HCT116 (cell line): ENCODE data around the gene PDE9A. TPM values are rescaled to one million over a fixed set of nuclear protein-coding genes. Genes with fewer than 3 reads are reported as not detected.

Experiments used
- ATAC-seq: fragments of 200-7000 bp; cut with Tn5 transposase; 2 replicates; pipeline ENCODE4 v1.9.1; 2020; ENCODE audit warnings: mild to moderate bottlenecking, moderate library complexity
- BruUV-seq: library from RNA; stranded (reverse); fragments of 400-500 nt; replicated peaks from 2 replicates; lab custom pipeline; 2021; lab: Mats Ljungman, UMichigan
- CTCF ChIA-PET: fragments of 300-600 bp; sonication (Branson Sonifier 250); formaldehyde crosslinking; loops from one replicate; lab custom pipeline; 2021; ENCODE audit warnings: antibody characterized with exemption; lab: Charles Lee
- POLR2A ChIA-PET: fragments of 300-600, 350-600 bp; sonication (Branson Sonifier 250); formaldehyde crosslinking; loops from one replicate; lab custom pipeline; 2021; ENCODE audit warnings: antibody characterized with exemption; lab: Charles Lee
- RAD21 ChIA-PET, 2 experiments: fragments of 300-600 bp; sonication (Branson Sonifier 250); formaldehyde crosslinking; loops; one replicate each; lab custom pipeline; 2023; ENCODE audit warnings: low total read pairs in 2 of 2; ENCODE audit not compliant: uncharacterized antibody in 2 of 2, unreplicated experiment in 2 of 2, low non-redundant PET in 1 of 2; lab: Charles Lee
- DNase-seq: peaks from one replicate; pipeline ENCODE4 v3.0.0-alpha.2; 2010; ENCODE audit warnings: low read depth, low spot score
- H2AFZ ChIP-seq: fragments of 200-600 bp; shearing (Covaris generic), sonication (generic); 2 replicates; pipeline ENCODE4 v1.6.1; 2017; ENCODE audit warnings: low read depth, mixed run types, mixed read lengths, antibody characterized with exemption, low read length; ENCODE audit not compliant: poor library complexity, severe bottlenecking
- H3K27ac ChIP-seq: 2 replicates; pipeline ENCODE4 v1.5.1; 2012; ENCODE audit warnings: low read depth, low read length
- H3K27me3 ChIP-seq: fragments of 200-600 bp; sonication (generic); 2 replicates; pipeline ENCODE4 v1.6.1; 2016; ENCODE audit warnings: mixed run types, low read length, mixed read lengths; ENCODE audit not compliant: insufficient read depth
- H3K36me3 ChIP-seq, 2 experiments: fragments of 200-500 bp in 1 of 2; fragments of 200-600 bp in 1 of 2; sonication (Bioruptor generic) in 1 of 2; sonication (generic) in 1 of 2; 2 replicates each; pipeline versions ENCODE4 v1.5.1 to v1.6.1; 2014 to 2016; ENCODE audit warnings: low read length in 2 of 2, inconsistent platforms in 1 of 2, mixed read lengths in 1 of 2, mixed run types in 1 of 2; ENCODE audit not compliant: insufficient read depth in 2 of 2, control insufficient read depth in 1 of 2
- H3K4me1 ChIP-seq, 2 experiments: fragments of 200-600 bp in 1 of 2; sonication (generic) in 1 of 2; 2 replicates each; pipeline versions ENCODE4 v1.5.1 to v1.6.1; 2012 to 2017; ENCODE audit warnings: low read length in 2 of 2, inconsistent platforms in 1 of 2, mild to moderate bottlenecking in 1 of 2, mixed read lengths in 1 of 2, mixed run types in 1 of 2, moderate library complexity in 1 of 2; ENCODE audit not compliant: insufficient read depth in 2 of 2, control insufficient read depth in 1 of 2
- H3K4me2 ChIP-seq: fragments of 200-600 bp; sonication (generic); 2 replicates; pipeline ENCODE4 v1.6.1; 2017; ENCODE audit warnings: mixed run types, low read length, mixed read lengths
- H3K4me3 ChIP-seq, 2 experiments: fragments of 200-600 bp in 1 of 2; sonication (generic) in 1 of 2; replicated peaks in 1 of 2; 2 replicates each; pipeline ENCODE4 v1.5.1; 2011 to 2016; ENCODE audit warnings: low read length in 2 of 2, control low read depth in 1 of 2, low read depth in 1 of 2, mild to moderate bottlenecking in 1 of 2, mixed read lengths in 1 of 2, mixed run types in 1 of 2
- H3K79me2 ChIP-seq: fragments of 200-600 bp; sonication (generic); 2 replicates; pipeline ENCODE4 v1.6.1; 2017; ENCODE audit warnings: mild to moderate bottlenecking, mixed run types, low read length, moderate library complexity, mixed read lengths; ENCODE audit not compliant: insufficient read depth
- H3K9ac ChIP-seq: fragments of 200-600 bp; sonication (generic); 2 replicates; pipeline ENCODE4 v1.6.1; 2016; ENCODE audit warnings: low read length, mixed read lengths
- H3K9me2 ChIP-seq: fragments of 200-600 bp; sonication (generic), shearing (Covaris generic); 2 replicates; pipeline ENCODE4 v1.6.1; 2017; ENCODE audit warnings: mixed run types, mild to moderate bottlenecking, moderate library complexity; ENCODE audit not compliant: insufficient read depth
- H3K9me3 ChIP-seq, 2 experiments: fragments of 200-500 bp in 1 of 2; fragments of 200-600 bp in 1 of 2; sonication (Bioruptor generic) in 1 of 2; sonication (generic) in 1 of 2; 2 replicates each; pipeline ENCODE4 v1.6.1; 2014 to 2017; ENCODE audit warnings: low read length in 2 of 2, mixed read lengths in 2 of 2, inconsistent platforms in 1 of 2, low read depth in 1 of 2, mild to moderate bottlenecking in 1 of 2, mixed run types in 1 of 2, moderate library complexity in 1 of 2; ENCODE audit not compliant: control insufficient read depth in 1 of 2, insufficient read depth in 1 of 2
- H4K20me1 ChIP-seq: fragments of 200-600 bp; sonication (generic), shearing (Covaris generic); 2 replicates; pipeline ENCODE4 v1.6.1; 2017; ENCODE audit warnings: mixed run types, mild to moderate bottlenecking, moderate library complexity; ENCODE audit not compliant: insufficient read depth
- CBX3 ChIP-seq: IDR thresholded peaks from 2 replicates; pipeline ENCODE4 v1.6.1; 2012; ENCODE audit warnings: low read depth
- CEBPB ChIP-seq: IDR thresholded peaks from 2 replicates; pipeline ENCODE4 v1.6.1; 2012; ENCODE audit warnings: low read depth
- EGR1 ChIP-seq: IDR thresholded peaks from 2 replicates; pipeline ENCODE4 v1.6.1; 2012; ENCODE audit warnings: low read depth
- ELF1 ChIP-seq: IDR thresholded peaks from 2 replicates; pipeline ENCODE4 v1.6.1; 2012; ENCODE audit warnings: low read depth, borderline replicate concordance
- FOSL1 ChIP-seq: IDR thresholded peaks from 2 replicates; pipeline ENCODE4 v1.6.1; 2012; ENCODE audit warnings: low read depth
- MAX ChIP-seq: IDR thresholded peaks from 2 replicates; pipeline ENCODE4 v1.6.1; 2012
- POLR2A ChIP-seq: IDR thresholded peaks from 2 replicates; pipeline ENCODE4 v1.7.0; 2011; ENCODE audit warnings: borderline replicate concordance; ENCODE audit not compliant: insufficient read depth, insufficient read length; ENCODE audit errors: extremely low read depth
- POLR2AphosphoS5 ChIP-seq: IDR thresholded peaks from 2 replicates; pipeline ENCODE4 v1.6.1; 2011; ENCODE audit warnings: mild to moderate bottlenecking, low read depth, low read length, moderate library complexity
- RAD21 ChIP-seq: IDR thresholded peaks from 2 replicates; pipeline ENCODE4 v1.6.1; 2012; ENCODE audit warnings: low read depth, mild to moderate bottlenecking
- REST ChIP-seq: IDR thresholded peaks from 2 replicates; pipeline ENCODE4 v1.6.1; 2012; ENCODE audit warnings: low read depth
- SIN3A ChIP-seq: IDR thresholded peaks from 2 replicates; pipeline ENCODE4 v1.6.1; 2012; ENCODE audit warnings: low read depth
- SP1 ChIP-seq: IDR thresholded peaks from 2 replicates; pipeline ENCODE4 v1.6.1; 2012; ENCODE audit warnings: low read depth
- ZBTB33 ChIP-seq: IDR thresholded peaks from 2 replicates; pipeline ENCODE4 v1.6.1; 2011; ENCODE audit warnings: mild to moderate bottlenecking, low read length, moderate library complexity; ENCODE audit not compliant: insufficient replicate concordance; ENCODE audit errors: extremely low read depth
- ZFX ChIP-seq: fragments of 450-650 bp; IDR thresholded peaks from 2 replicates; pipeline ENCODE4 v1.6.1; 2017
- intact Hi-C: fragments of 100-400 bp; cut with micrococcal nuclease; formaldehyde crosslinking; loops from 2 replicates; pipeline ENCODE4 v1.10.0; 2022
- total RNA-seq: library from RNA; stranded (reverse); gene quantifications from one replicate; pipeline ENCODE4 v1.2.1, GENCODE V29; 2021; ENCODE audit not compliant: unreplicated experiment

The PDE9A gene
- total RNA-seq, 1 experiment from 2014 or later, result 31.4 TPM

GRCh38 chr21:42797522-42797921, 144.1 kb downstream of the PDE9A start (continued):
- TF ChIP-seq ZBTB33 (no peak), CEBPB (no peak)

- ATAC-seq, result no peak
- Histone ChIP-seq H4K20me1 (no peaks in the 10 kb centered on the region), H3K79me2 (no peaks in the 10 kb centered on the region), H3K9me2 (no peaks in the 10 kb centered on the region), H3K36me3 (no peaks in the 10 kb centered on the region), H3K4me3 (no peak overlapping the region), H3K4me1 (peaks cover 2 to 10% of the 10 kb centered on the region in 2 experiments; a peak in 3 of 4 replicates), H2AFZ (no peak overlapping the region), H3K27me3 (no peaks in the 10 kb centered on the region), H3K9ac (no peak overlapping the region), H3K9me3 (no peaks in the 10 kb centered on the region), H3K4me2 (no peak overlapping the region), H3K27ac (no peak overlapping the region)
- intact Hi-C loops, result no loop called here
- ChIA-PET RAD21 (no interaction called here), POLR2A (no interaction called here), CTCF (no interaction called here)
- no TSS peak for BruUV-seq
- TF ChIP-seq ELF1, result no peak
- DNase-seq, result no peak
Measured at GRCh38 chr21:42798106-42798505, 144.7 kb downstream of the PDE9A start.

- Histone ChIP-seq H3K36me3 (no peaks in the 10 kb centered on the region), H3K4me1 (peaks cover 2 to 10% of the 10 kb centered on the region in 2 experiments; a peak in 3 of 4 replicates), H3K79me2 (no peaks in the 10 kb centered on the region), H3K9me2 (no peaks in the 10 kb centered on the region), H3K4me2 (peak overlapping the region; percentile 14), H3K9ac (no peak overlapping the region), H4K20me1 (no peaks in the 10 kb centered on the region), H3K27me3 (no peaks in the 10 kb centered on the region), H3K4me3 (no peak overlapping the region), H2AFZ (peak overlapping the region; percentile 8), H3K9me3 (no peaks in the 10 kb centered on the region), H3K27ac (no peak overlapping the region)
- ChIA-PET RAD21 (no interaction called here), CTCF (no interaction called here), POLR2A (no interaction called here)
- DNase-seq, result no peak
- ATAC-seq, result peak; percentile 30; the same call in 1 of the 2 replicates
- intact Hi-C loops, result no loop called here
- no TSS peak for BruUV-seq
- TF ChIP-seq FOSL1 (peak; percentile 37; the same call in 1 of the 2 replicates), ELF1 (no peak), REST (no peak), SIN3A (no peak), POLR2A (no peak), EGR1 (no peak), MAX (no peak), ZFX (no peak), RAD21 (no peak), POLR2AphosphoS5 (no peak), CBX3 (no peak), SP1 (peak; percentile 28; the same call in 1 of the 2 replicates), CEBPB (no peak)
Measured at GRCh38 chr21:42799516-42799915, 146.1 kb downstream of the PDE9A start.
